ENCODE measurements around the gene COQ2.
A peak's percentile ranks its signal among the peaks of the same experiment; 100 is the strongest.

GRCh38 chr4:83328521-83329187 lies 44.1 kb upstream of the COQ2 start:
- TF ChIP-seq, protein P1, sequence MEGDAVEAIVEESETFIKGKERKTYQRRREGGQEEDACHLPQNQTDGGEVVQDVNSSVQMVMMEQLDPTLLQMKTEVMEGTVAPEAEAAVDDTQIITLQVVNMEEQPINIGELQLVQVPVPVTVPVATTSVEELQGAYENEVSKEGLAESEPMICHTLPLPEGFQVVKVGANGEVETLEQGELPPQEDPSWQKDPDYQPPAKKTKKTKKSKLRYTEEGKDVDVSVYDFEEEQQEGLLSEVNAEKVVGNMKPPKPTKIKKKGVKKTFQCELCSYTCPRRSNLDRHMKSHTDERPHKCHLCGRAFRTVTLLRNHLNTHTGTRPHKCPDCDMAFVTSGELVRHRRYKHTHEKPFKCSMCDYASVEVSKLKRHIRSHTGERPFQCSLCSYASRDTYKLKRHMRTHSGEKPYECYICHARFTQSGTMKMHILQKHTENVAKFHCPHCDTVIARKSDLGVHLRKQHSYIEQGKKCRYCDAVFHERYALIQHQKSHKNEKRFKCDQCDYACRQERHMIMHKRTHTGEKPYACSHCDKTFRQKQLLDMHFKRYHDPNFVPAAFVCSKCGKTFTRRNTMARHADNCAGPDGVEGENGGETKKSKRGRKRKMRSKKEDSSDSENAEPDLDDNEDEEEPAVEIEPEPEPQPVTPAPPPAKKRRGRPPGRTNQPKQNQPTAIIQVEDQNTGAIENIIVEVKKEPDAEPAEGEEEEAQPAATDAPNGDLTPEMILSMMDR (conservative IDR thresholded peaks at IDR 0.05; ENCODE audit: low read depth, low read length), result 0 out of 2 replicates have a peak, but pooled peaks have one; percentile 26
- no peak for TF ChIP-seq EZH2 (IDR thresholded peaks at IDR 0.05; ENCODE audit: borderline replicate concordance, low read depth, low read length, poor library complexity, severe bottlenecking)

All from A673 (cell line).